ENCODE measurements around the gene CES3.

The CES3 gene

GRCh38 chr16:66958857-66959703 is 2.0 kb upstream of the CES3 start:
- no peak for DNase-seq (ENCODE audit: low read depth in 2 of 2)
- TF ChIP-seq CTCF (IDR thresholded peaks at IDR 0.05; ENCODE audit: low read depth, low read length): no peak
- H3K4me3 ChIP-seq (replicated peaks in 1 of 2; ENCODE audit: low read depth in 2 of 2, low read length in 2 of 2): no peak overlapping the region

GRCh38 chr16:66959704-66960161 is 1.3 kb upstream of the CES3 start:
- no peak for TF ChIP-seq CTCF (IDR thresholded peaks at IDR 0.05; ENCODE audit: low read depth, low read length)
- no peak overlapping the region for H3K4me3 ChIP-seq (replicated peaks in 1 of 2; ENCODE audit: low read depth in 2 of 2, low read length in 2 of 2)
- DNase-seq (ENCODE audit: low read depth in 2 of 2): no peak

- no peak overlapping the region for H3K4me3 ChIP-seq (replicated peaks in 1 of 2; ENCODE audit: low read depth in 2 of 2, low read length in 2 of 2)
- no peak for DNase-seq (ENCODE audit: low read depth in 2 of 2)
- no peak for TF ChIP-seq CTCF (IDR thresholded peaks at IDR 0.05; ENCODE audit: low read depth, low read length)
Measured at GRCh38 chr16:66960270-66960669, 796 bp upstream of the CES3 start.

- peak in 1 of 2 donors; percentile 26 for DNase-seq (ENCODE audit: low read depth in 2 of 2)
- no peak overlapping the region for H3K4me3 ChIP-seq (replicated peaks in 1 of 2; ENCODE audit: low read depth in 2 of 2, low read length in 2 of 2)
- TF ChIP-seq CTCF (IDR thresholded peaks at IDR 0.05; ENCODE audit: low read depth, low read length): no peak
Measured at GRCh38 chr16:66961914-66962313, 848 bp downstream of the CES3 start.

- no peak for DNase-seq (ENCODE audit: low read depth in 2 of 2)
- TF ChIP-seq CTCF (IDR thresholded peaks at IDR 0.05; ENCODE audit: low read depth, low read length): no peak
- no peak overlapping the region for H3K4me3 ChIP-seq (replicated peaks in 1 of 2; ENCODE audit: low read depth in 2 of 2, low read length in 2 of 2)
Measured at GRCh38 chr16:66964049-66964448, 3.0 kb downstream of the CES3 start.

GRCh38 chr16:66968847-66969246 is 7.8 kb downstream of the CES3 start:
- no peak overlapping the region for H3K4me3 ChIP-seq (replicated peaks in 1 of 2; ENCODE audit: low read depth in 2 of 2, low read length in 2 of 2)
- no peak for TF ChIP-seq CTCF (IDR thresholded peaks at IDR 0.05; ENCODE audit: low read depth, low read length)
- DNase-seq (ENCODE audit: low read depth in 2 of 2): no peak
